ENCODE data around the gene SUGP2. TPM values are rescaled to one million over a fixed set of nuclear protein-coding genes. Genes with fewer than 3 reads are reported as not detected.
"Not testable (repeated sequence)": the region's sequence is repeated elsewhere in the genome, so short reads cannot be mapped to it uniquely, and the experiment has no call there.

SUGP2 gene
- total and polyA plus RNA-seq, 9 donors, result 47.3 to 82.0 (median 58.8) TPM

DNA sequence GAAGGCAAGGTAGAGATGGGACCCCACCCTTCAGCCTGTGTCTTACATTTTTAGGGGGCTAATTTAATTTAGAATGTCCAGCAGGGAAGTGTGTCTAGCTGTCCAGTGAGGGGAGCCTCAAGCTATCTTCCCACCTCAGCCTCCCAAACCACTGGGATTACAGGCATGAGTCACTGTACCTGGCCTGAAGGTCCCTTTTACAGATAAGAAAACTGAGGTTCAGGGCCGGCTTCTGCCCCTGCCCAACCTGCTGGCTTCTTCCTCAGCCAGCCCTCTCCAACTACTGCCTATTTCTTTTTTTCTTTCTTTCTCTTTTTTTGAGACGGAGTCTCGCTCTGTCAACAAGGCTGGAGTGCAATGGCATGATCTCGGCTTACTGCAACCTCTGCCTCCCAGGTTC, 72.9 kb downstream of the SUGP2 start:
- no peak for DNase-seq
- no peak overlapping the region for H3K4me3 ChIP-seq (ENCODE audit: low read length)
- H3K9me3 ChIP-seq (replicated peaks; ENCODE audit: control insufficient read depth, low read depth, low read length), result no peaks in the 10 kb centered on the region
- no peaks in the 10 kb centered on the region for H3K4me1 ChIP-seq (ENCODE audit: control insufficient read depth, insufficient read depth, low read length)
- H3K27ac ChIP-seq (ENCODE audit: low read length), result no peak overlapping the region
- peaks cover 19% of the 10 kb centered on the region for H3K27me3 ChIP-seq (ENCODE audit: control insufficient read depth, insufficient read depth, low read length)
- WGBS (ENCODE audit: insufficient coverage), result 84% methylated on average over 4 of the region's 4 CpGs
- no peaks in the 10 kb centered on the region for H3K36me3 ChIP-seq (ENCODE audit: control insufficient read depth, insufficient read depth, low read length)

DNA sequence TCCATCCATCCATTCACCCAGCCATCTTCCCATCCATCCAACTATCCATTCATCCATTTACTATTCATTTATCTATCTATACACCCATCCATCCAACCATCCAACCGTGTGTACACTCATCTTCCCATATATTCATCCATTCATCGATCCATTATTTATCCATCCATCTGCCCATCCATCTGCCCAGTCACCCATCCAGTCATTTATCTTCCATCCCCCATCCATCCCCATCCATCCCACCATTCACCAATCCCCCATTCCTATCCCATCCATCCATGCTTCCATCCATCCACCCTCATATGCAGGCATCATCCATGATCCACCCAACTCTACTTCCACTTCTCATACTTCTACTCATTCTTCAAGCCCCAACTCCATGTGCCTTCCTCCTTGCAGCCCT, 78.3 kb downstream of the SUGP2 start:
- Histone ChIP-seq H3K27me3 (ENCODE audit: control insufficient read depth, insufficient read depth, low read length) (peaks cover 2% of the 10 kb centered on the region), H3K9me3 (replicated peaks; ENCODE audit: control insufficient read depth, low read depth, low read length) (no peaks in the 10 kb centered on the region), H3K4me3 (ENCODE audit: low read length) (no peak overlapping the region), H3K4me1 (ENCODE audit: control insufficient read depth, insufficient read depth, low read length) (no peaks in the 10 kb centered on the region), H3K27ac (ENCODE audit: low read length) (no peak overlapping the region), H3K36me3 (ENCODE audit: control insufficient read depth, insufficient read depth, low read length) (no peaks in the 10 kb centered on the region)
- WGBS (ENCODE audit: insufficient coverage), result 90% methylated on average over 2 of the region's 2 CpGs
- DNase-seq, result no peak

DNA sequence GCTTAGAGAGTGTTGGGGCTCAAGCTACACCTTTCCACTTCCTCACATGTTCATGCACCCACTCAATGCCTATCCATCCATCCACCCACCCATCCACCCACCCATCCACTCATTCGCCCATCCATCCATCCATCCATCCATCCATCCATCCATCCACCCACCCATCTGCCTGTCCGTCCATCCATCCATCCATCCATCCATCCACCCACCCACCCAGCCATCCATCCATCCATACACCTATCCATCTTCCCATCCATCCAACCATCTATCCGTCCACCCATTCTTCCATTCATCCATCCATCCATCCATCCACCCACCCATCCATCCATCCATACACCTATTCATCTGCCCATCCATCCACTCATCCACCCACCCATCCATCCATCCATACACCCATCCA, 79.2 kb downstream of the SUGP2 start:
- Histone ChIP-seq H3K4me1 (ENCODE audit: control insufficient read depth, insufficient read depth, low read length) (no peaks in the 10 kb centered on the region), H3K9me3 (replicated peaks; ENCODE audit: control insufficient read depth, low read depth, low read length) (no peaks in the 10 kb centered on the region), H3K27ac (ENCODE audit: low read length) (no peak overlapping the region), H3K4me3 (ENCODE audit: low read length) (no peak overlapping the region), H3K36me3 (ENCODE audit: control insufficient read depth, insufficient read depth, low read length) (no peaks in the 10 kb centered on the region), H3K27me3 (ENCODE audit: control insufficient read depth, insufficient read depth, low read length) (peaks cover 2% of the 10 kb centered on the region)
- no peak for DNase-seq
- 87% methylated on average over 3 of the region's 3 CpGs for WGBS (ENCODE audit: insufficient coverage)

- not testable (repeated sequence) for H3K4me1 ChIP-seq (ENCODE audit: control insufficient read depth, insufficient read depth, low read length); H3K36me3 ChIP-seq (ENCODE audit: control insufficient read depth, insufficient read depth, low read length); H3K9me3 ChIP-seq (replicated peaks; ENCODE audit: control insufficient read depth, low read depth, low read length); H3K4me3 ChIP-seq (ENCODE audit: low read length); DNase-seq; H3K27ac ChIP-seq (ENCODE audit: low read length); H3K27me3 ChIP-seq (ENCODE audit: control insufficient read depth, insufficient read depth, low read length)
- 29% methylated on average over 11 of the region's 17 CpGs for WGBS (ENCODE audit: insufficient coverage)
These were observed 80.8 kb downstream of the SUGP2 start for GRCh38 chr19:18952364-18953003.

DNA sequence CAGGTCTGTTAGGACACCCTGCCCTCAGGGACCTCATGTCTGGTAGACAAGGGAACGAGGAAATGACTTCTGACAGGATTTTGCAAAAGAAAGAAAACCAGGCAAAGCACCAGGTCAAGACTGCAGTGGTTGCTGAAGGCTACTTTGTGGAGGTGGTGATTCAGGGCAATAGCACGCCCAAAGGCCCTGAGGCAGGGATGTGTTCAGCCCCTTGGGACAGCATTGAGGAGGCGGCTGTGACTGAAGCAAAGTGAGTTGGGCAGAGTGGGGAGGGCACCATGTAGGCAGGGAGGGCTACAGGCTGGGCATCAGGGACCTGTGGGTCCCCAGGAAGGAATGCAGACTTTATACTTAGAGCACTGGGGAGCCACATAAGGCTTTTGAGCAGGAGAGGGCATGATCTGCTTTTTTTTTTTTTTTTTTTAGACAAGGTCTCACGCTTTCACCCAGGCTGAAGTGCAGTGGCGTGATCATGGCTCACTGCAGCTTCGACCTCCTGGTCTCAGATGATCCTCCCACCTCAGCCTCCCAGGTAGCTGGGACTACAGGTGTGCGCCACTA, 81.5 kb downstream of the SUGP2 start:
- Histone ChIP-seq H3K27me3 (ENCODE audit: control insufficient read depth, insufficient read depth, low read length) (no peaks in the 10 kb centered on the region), H3K9me3 (replicated peaks; ENCODE audit: control insufficient read depth, low read depth, low read length) (no peaks in the 10 kb centered on the region), H3K4me3 (ENCODE audit: low read length) (no peak overlapping the region), H3K36me3 (ENCODE audit: control insufficient read depth, insufficient read depth, low read length) (peaks cover 3% of the 10 kb centered on the region), H3K27ac (ENCODE audit: low read length) (no peak overlapping the region), H3K4me1 (ENCODE audit: control insufficient read depth, insufficient read depth, low read length) (no peaks in the 10 kb centered on the region)
- DNase-seq, result no peak
- WGBS (ENCODE audit: insufficient coverage), result 79% methylated on average over 5 of the region's 7 CpGs

- H3K9me3 ChIP-seq (replicated peaks; ENCODE audit: control insufficient read depth, low read depth, low read length), result no peaks in the 10 kb centered on the region
- H3K27ac ChIP-seq (ENCODE audit: low read length), result no peak overlapping the region
- no peaks in the 10 kb centered on the region for H3K27me3 ChIP-seq (ENCODE audit: control insufficient read depth, insufficient read depth, low read length)
- H3K36me3 ChIP-seq (ENCODE audit: control insufficient read depth, insufficient read depth, low read length), result peaks cover 11% of the 10 kb centered on the region
- no CpG with 5 or more reads among the region's 3 CpGs for WGBS (ENCODE audit: insufficient coverage)
- no peak overlapping the region for H3K4me3 ChIP-seq (ENCODE audit: low read length)
- no peak for DNase-seq
- no peaks in the 10 kb centered on the region for H3K4me1 ChIP-seq (ENCODE audit: control insufficient read depth, insufficient read depth, low read length)
These were observed 83.5 kb downstream of the SUGP2 start for GRCh38 chr19:18949858-18950257.

- no peak for DNase-seq
- 75% methylated on average over 4 of the region's 5 CpGs for WGBS (ENCODE audit: insufficient coverage)
These were observed 84.4 kb downstream of the SUGP2 start for GRCh38 chr19:18948976-18949356.

DNA sequence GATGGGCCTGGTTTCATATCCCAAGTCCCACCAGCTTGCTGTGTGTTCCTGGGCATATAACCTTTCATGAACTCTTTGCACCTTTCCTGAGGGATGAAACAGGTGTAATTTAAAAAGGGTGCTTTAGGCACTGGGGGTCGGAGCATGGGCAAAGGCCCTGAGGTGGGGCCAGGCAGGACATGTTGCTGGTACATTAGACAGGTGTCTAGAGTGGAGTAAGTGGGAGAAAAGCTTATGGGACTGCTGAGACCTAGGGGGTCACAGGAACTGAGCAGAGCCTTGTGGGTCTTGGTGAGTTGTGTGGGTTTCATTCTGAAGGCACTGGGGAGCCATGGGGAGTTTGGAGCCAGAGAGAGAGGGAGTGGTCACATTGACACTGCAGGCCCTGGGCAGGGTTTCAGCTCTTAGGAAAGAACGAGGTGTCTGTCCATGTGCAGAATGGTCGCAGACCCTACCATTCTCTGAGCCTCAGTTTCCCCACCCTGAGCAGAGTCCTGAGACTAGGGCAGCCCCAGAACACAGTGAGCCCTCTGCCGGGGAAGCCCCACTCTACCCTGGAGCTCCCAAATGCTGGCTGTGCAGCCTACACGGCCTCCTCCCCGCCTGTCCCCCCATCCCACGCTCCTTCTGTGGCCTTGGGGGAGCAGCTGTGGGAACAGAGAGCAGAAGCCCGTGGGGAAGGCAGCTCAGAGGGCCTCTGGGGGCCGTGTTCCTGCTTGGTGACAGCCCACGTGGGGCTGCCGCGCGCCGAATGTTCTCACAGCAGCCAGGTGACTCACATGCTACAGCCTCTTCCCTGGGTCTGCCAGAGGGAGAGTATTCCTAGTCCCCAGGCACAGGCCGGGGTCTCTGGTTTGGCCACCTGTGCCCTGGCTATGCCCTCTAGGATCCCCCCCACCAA, 85.0 kb downstream of the SUGP2 start:
- no peak for DNase-seq
- WGBS (ENCODE audit: insufficient coverage), result 76% methylated on average over 10 of the region's 15 CpGs
- Histone ChIP-seq H3K27ac (ENCODE audit: low read length) (no peak overlapping the region), H3K9me3 (replicated peaks; ENCODE audit: control insufficient read depth, low read depth, low read length) (no peaks in the 10 kb centered on the region), H3K4me1 (ENCODE audit: control insufficient read depth, insufficient read depth, low read length) (no peaks in the 10 kb centered on the region), H3K36me3 (ENCODE audit: control insufficient read depth, insufficient read depth, low read length) (peaks cover 16% of the 10 kb centered on the region), H3K27me3 (ENCODE audit: control insufficient read depth, insufficient read depth, low read length) (no peaks in the 10 kb centered on the region), H3K4me3 (ENCODE audit: low read length) (no peak overlapping the region)

More at GRCh38 chr19:18948976-18949356, 84.4 kb downstream of the SUGP2 start:
- Histone ChIP-seq H3K27me3 (ENCODE audit: control insufficient read depth, insufficient read depth, low read length) (no peaks in the 10 kb centered on the region), H3K4me3 (ENCODE audit: low read length) (no peak overlapping the region), H3K36me3 (ENCODE audit: control insufficient read depth, insufficient read depth, low read length) (peaks cover 11% of the 10 kb centered on the region), H3K4me1 (ENCODE audit: control insufficient read depth, insufficient read depth, low read length) (no peaks in the 10 kb centered on the region), H3K9me3 (replicated peaks; ENCODE audit: control insufficient read depth, low read depth, low read length) (no peaks in the 10 kb centered on the region), H3K27ac (ENCODE audit: low read length) (no peak overlapping the region)

DNA sequence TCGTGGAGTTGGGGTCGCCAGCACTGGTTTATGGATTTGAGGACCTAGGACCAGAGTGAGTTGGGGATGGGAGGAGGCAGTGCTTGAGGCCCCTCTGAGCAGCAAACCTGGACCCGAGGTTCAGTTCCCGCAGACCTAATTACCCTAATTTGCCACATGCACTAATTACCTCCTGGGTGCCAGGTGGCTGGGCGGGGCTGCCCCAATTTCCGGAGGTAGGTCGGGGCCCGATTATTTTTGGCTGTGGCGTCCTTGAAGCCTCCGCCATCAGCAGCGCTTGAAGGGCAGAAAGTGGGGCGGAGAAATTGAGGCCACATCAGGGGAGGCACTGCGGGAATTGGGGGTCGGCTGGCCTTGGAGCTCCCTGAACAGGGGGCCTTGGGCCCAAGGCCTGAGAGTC, 86.4 kb downstream of the SUGP2 start:
- peaks cover 17% of the 10 kb centered on the region for H3K36me3 ChIP-seq (ENCODE audit: control insufficient read depth, insufficient read depth, low read length)
- H3K27ac ChIP-seq (ENCODE audit: low read length), result no peak overlapping the region
- no peak overlapping the region for H3K4me3 ChIP-seq (ENCODE audit: low read length)
- no peaks in the 10 kb centered on the region for H3K9me3 ChIP-seq (replicated peaks; ENCODE audit: control insufficient read depth, low read depth, low read length)
- no peaks in the 10 kb centered on the region for H3K27me3 ChIP-seq (ENCODE audit: control insufficient read depth, insufficient read depth, low read length)
- WGBS (ENCODE audit: insufficient coverage), result 82% methylated on average over 10 of the region's 14 CpGs
- no peaks in the 10 kb centered on the region for H3K4me1 ChIP-seq (ENCODE audit: control insufficient read depth, insufficient read depth, low read length)
- DNase-seq, result no peak

GRCh38 chr19:18946335-18946734, 87.0 kb downstream of the SUGP2 start:
- no peaks in the 10 kb centered on the region for H3K27me3 ChIP-seq (ENCODE audit: control insufficient read depth, insufficient read depth, low read length)
- no peak overlapping the region for H3K4me3 ChIP-seq (ENCODE audit: low read length)
- H3K36me3 ChIP-seq (ENCODE audit: control insufficient read depth, insufficient read depth, low read length), result peaks cover 17% of the 10 kb centered on the region
- H3K9me3 ChIP-seq (replicated peaks; ENCODE audit: control insufficient read depth, low read depth, low read length), result no peaks in the 10 kb centered on the region
- H3K27ac ChIP-seq (ENCODE audit: low read length), result no peak overlapping the region
- H3K4me1 ChIP-seq (ENCODE audit: control insufficient read depth, insufficient read depth, low read length), result peaks cover 4% of the 10 kb centered on the region
- no peak for DNase-seq

Measured in muscle of leg (tissue), 11 donors.